ENCODE results near the gene HOXD13. TPM values are rescaled to one million over a fixed set of nuclear protein-coding genes. Genes with fewer than 3 reads are reported as not detected.

The HOXD13 gene
- total and polyA plus RNA-seq, 9 donors, result 0.05 to 0.45 (median 0.10) TPM; not detected in 3

DNA sequence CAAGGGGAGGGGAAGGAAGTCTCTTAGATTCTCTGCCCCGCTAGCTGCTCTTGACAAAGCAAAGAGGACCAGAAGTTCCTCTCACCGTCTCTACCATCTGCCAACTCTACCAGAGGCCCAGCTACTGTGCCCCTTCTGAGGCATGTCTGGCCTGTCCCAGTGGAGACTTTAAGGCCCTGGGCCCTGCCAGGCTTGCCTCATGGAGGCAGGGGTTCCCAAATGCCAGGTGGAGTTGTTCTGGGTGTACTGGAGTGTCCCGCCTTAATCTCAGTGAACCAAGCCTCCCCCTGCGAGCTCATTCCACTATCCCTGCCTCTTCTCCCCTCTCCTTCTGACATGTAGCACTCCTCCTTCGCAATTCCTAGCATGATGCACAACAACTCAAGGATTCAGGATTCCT is 9.3 kb downstream of the HOXD13 start:
- H3K4me3 ChIP-seq (ENCODE audit: low read length), result no peak overlapping the region
- WGBS (ENCODE audit: insufficient coverage), result 78% methylated on average over 2 of the region's 5 CpGs
- H3K27ac ChIP-seq (ENCODE audit: low read length), result no peak overlapping the region
- no peaks in the 10 kb centered on the region for H3K9me3 ChIP-seq (replicated peaks; ENCODE audit: control insufficient read depth, low read depth, low read length)
- no peak for DNase-seq
- H3K4me1 ChIP-seq (ENCODE audit: control insufficient read depth, insufficient read depth, low read length), result peaks cover 42% of the 10 kb centered on the region
- peaks cover 99% of the 10 kb centered on the region for H3K27me3 ChIP-seq (ENCODE audit: control insufficient read depth, insufficient read depth, low read length)
- no peaks in the 10 kb centered on the region for H3K36me3 ChIP-seq (ENCODE audit: control insufficient read depth, insufficient read depth, low read length)

DNA sequence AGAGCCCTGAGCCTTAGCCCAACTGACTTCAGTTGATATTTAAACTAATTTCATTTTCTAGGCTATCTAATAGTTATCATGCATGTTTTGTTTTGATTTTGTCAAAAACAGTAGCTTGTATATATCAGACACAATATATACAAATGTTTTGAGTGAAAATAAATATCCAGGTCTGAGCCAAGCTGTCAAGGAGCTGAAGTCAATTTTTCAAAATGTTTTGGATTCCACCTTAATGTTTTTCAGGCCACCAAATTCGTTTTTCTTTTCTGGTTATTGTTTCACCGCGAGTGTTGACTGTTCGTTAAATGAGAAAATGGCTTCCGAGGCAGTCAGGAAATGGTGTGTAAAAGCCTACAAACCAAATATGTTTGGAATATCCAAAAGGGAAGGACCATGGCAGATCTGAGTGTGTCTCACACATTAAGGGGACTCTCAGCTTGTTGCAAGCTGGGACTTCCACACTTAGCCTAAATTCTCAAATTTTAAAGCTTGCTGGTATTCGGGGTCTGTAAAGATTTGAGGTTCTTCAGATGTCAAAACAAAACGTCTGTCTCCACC is 9.9 kb downstream of the HOXD13 start:
- H3K36me3 ChIP-seq (ENCODE audit: control insufficient read depth, insufficient read depth, low read length), result no peaks in the 10 kb centered on the region
- no peak for DNase-seq
- H3K4me3 ChIP-seq (ENCODE audit: low read length), result no peak overlapping the region
- H3K9me3 ChIP-seq (replicated peaks; ENCODE audit: control insufficient read depth, low read depth, low read length), result no peaks in the 10 kb centered on the region
- H3K27me3 ChIP-seq (ENCODE audit: control insufficient read depth, insufficient read depth, low read length), result peaks cover 99% of the 10 kb centered on the region
- no peak overlapping the region for H3K27ac ChIP-seq (ENCODE audit: low read length)
- H3K4me1 ChIP-seq (ENCODE audit: control insufficient read depth, insufficient read depth, low read length), result peaks cover 40% of the 10 kb centered on the region
- 70% methylated on average over 2 of the region's 7 CpGs for WGBS (ENCODE audit: insufficient coverage)

DNA sequence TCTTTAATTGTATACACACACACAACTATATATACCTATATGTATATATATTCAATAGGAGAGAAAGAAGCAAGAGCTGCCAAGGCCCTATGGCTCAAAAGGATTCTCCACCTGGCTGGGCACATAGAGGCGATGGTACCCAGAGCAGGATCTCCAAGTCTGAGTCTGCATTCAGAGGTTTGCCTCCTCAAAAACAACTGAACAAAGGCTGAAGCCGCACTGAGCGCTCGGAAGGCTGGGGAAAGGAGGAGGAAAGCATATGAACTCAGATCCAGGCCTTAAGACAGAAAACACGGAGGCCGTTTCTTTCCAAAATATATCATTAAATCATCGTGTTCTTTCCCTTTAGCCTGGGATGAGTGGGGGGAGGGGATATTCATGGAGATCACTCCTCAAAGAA is 10.7 kb downstream of the HOXD13 start:
- no CpG with 5 or more reads among the region's 7 CpGs for WGBS (ENCODE audit: insufficient coverage)
- peaks cover 96% of the 10 kb centered on the region for H3K27me3 ChIP-seq (ENCODE audit: control insufficient read depth, insufficient read depth, low read length)
- no peak overlapping the region for H3K27ac ChIP-seq (ENCODE audit: low read length)
- H3K4me1 ChIP-seq (ENCODE audit: control insufficient read depth, insufficient read depth, low read length), result peaks cover 33% of the 10 kb centered on the region
- H3K9me3 ChIP-seq (replicated peaks; ENCODE audit: control insufficient read depth, low read depth, low read length), result no peaks in the 10 kb centered on the region
- DNase-seq, result no peak
- no peaks in the 10 kb centered on the region for H3K36me3 ChIP-seq (ENCODE audit: control insufficient read depth, insufficient read depth, low read length)
- H3K4me3 ChIP-seq (ENCODE audit: low read length), result no peak overlapping the region

DNA sequence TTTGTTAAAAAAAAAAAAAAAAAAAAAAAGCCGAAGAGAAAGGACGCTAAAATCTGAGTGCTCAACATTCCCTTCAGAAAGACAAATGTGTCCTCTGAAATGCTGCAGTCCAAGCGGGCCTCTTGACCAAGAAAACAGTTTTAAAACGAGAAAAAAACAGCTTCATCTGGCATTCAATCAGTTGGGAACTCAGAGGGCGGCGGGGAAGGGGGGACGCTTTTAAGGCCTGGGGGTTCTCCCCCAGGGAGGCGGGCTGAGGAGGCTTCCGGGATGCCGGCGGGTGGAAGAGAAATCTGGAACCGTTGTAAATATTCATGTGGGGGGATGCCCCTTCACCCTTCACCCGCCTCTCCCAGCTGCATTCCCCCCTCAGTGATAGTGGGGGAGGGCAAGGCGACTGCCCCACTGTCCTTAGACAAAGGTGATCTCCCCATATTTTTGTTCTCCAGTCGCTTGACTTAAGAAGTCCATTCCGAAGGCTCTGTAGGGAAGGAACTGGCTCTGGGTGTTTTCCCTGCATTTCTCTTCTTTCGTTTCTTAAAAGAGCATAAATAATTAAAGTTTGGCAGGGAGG is 11.3 kb downstream of the HOXD13 start:
- peaks cover 96% of the 10 kb centered on the region for H3K27me3 ChIP-seq (ENCODE audit: control insufficient read depth, insufficient read depth, low read length)
- WGBS (ENCODE audit: insufficient coverage), result 20% methylated on average over 2 of the region's 17 CpGs
- no peak overlapping the region for H3K27ac ChIP-seq (ENCODE audit: low read length)
- peaks cover 34% of the 10 kb centered on the region for H3K4me1 ChIP-seq (ENCODE audit: control insufficient read depth, insufficient read depth, low read length)
- H3K4me3 ChIP-seq (ENCODE audit: low read length), result no peak overlapping the region
- no peak for DNase-seq
- H3K36me3 ChIP-seq (ENCODE audit: control insufficient read depth, insufficient read depth, low read length), result no peaks in the 10 kb centered on the region
- no peaks in the 10 kb centered on the region for H3K9me3 ChIP-seq (replicated peaks; ENCODE audit: control insufficient read depth, low read depth, low read length)

DNA sequence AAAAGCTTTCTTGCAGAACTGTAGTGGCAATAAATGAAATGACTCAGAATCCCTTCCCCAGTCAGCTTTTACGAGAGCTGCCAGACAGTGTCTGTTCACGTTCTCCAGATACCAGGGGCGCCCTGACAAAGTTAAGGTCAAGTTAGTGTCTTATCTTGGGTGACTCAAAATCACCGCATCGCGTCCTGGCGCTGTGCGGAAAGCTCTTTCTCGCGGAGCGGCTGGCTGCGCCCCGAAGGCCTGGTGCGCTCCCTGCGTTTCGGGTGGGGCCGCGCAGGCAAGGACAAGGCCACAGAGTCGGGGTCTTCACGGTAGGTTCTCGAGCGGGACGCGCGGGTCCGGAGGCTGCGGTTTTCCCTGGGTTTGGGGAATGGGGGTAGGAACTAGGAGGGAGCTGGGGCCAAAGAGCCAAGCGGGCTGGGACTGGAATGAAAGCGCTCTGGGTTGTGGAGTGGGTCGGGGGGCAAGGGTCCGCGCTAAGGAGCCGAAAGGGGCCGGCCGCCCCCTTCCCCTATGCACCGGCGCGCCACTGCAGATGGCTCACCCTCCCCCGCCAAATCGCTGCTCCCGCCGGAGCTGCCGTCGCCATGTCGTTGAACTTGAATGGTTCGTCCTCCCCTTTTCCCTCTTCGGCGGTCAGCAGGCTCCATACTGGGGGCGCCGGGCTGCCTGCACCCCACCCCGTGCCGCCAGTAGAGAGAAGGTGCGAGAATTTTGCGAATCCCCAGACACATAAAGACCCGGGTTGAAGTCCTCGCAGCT is 12.0 kb downstream of the HOXD13 start:
- DNase-seq, result no peak
- 3% methylated on average over 45 of the region's 56 CpGs for WGBS (ENCODE audit: insufficient coverage)
- no peaks in the 10 kb centered on the region for H3K9me3 ChIP-seq (replicated peaks; ENCODE audit: control insufficient read depth, low read depth, low read length)
- H3K36me3 ChIP-seq (ENCODE audit: control insufficient read depth, insufficient read depth, low read length), result no peaks in the 10 kb centered on the region
- peaks cover 37% of the 10 kb centered on the region for H3K4me1 ChIP-seq (ENCODE audit: control insufficient read depth, insufficient read depth, low read length)
- peak overlapping the region; percentile 35 for H3K27ac ChIP-seq (ENCODE audit: low read length)
- peak overlapping the region; percentile 3 for H3K4me3 ChIP-seq (ENCODE audit: low read length)
- H3K27me3 ChIP-seq (ENCODE audit: control insufficient read depth, insufficient read depth, low read length), result peaks cover 96% of the 10 kb centered on the region

DNA sequence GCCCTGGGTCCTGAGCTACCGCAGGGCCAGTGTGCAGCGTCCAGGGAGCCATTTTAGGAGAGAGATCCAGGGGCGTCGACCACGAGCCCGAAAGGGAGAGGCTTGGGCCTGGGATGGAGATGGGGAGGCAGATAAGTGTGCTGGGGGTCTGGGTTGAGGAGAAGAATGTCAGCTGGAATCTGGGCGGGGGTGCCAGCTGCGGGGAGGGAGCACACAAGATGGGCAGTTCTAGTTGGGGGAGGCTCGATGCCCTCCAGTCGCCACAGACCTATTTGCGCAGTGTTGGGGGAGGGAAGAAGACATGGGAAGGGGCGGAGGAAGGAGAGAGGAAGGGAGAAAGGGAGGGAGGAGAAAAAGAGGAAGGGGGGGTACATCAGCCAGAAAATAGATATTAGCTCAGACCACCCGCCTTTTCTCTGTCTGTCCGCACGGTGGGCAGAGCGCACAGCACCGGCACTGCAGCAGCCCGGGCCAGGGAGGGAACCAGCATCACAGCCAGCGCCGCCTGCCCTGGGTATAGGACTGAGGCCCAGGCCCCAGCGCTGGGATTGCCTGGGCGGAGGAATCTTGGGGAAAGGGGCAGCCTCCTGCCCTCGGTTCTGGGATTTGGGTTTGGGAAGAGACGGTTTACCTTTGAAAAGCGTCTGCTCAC is 12.7 kb downstream of the HOXD13 start:
- Histone ChIP-seq H3K27ac (ENCODE audit: low read length) (peak overlapping the region; percentile 35), H3K4me1 (ENCODE audit: control insufficient read depth, insufficient read depth, low read length) (peaks cover 32% of the 10 kb centered on the region), H3K27me3 (ENCODE audit: control insufficient read depth, insufficient read depth, low read length) (peaks cover 96% of the 10 kb centered on the region), H3K36me3 (ENCODE audit: control insufficient read depth, insufficient read depth, low read length) (no peaks in the 10 kb centered on the region), H3K9me3 (replicated peaks; ENCODE audit: control insufficient read depth, low read depth, low read length) (no peaks in the 10 kb centered on the region), H3K4me3 (ENCODE audit: low read length) (peak overlapping the region; percentile 3)
- 17% methylated on average over 24 of the region's 25 CpGs for WGBS (ENCODE audit: insufficient coverage)
- DNase-seq, result no peak

DNA sequence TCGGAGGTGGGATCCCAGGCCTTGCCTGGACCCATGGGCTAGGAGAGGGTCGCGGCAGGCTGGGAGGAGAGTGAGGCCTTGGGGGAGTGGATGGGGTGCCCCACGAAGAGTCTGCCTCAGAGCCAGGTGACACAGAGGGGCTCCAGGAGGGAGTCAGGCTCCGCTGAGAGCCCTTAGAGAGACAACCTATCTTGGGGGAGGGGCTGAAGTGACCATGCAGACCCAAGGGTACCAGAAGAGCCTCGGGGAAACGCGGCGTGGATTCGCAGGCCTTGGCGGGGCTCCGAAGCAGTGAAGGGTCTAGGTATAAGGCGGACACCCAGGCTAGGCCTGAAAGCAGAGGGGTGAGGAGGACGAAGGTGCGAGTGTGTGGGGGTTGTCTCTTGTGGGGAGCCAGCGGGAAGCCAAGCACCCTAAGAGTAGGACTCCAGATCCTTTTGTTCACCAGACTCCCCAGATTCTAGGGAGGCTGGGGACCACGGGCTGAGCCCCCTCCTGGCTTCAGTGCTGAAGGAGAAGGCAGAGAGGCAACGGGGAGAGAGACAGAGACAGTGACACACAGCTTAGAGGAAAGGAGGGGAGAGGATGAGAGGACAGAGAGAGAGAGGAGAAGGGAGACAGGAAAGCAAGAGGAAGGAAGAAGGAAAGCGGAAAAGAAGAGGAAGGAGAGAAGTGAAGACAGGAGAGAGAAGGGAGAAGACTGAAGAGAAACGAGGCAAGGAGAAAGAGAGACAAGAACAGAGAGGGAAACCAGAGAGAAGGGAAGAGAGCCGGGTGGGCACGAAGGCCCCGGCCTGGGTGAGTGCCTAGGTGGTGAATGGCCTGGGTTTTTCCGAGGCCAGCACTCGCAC is 13.4 kb downstream of the HOXD13 start:
- 15% methylated on average over 20 of the region's 25 CpGs for WGBS (ENCODE audit: insufficient coverage)
- no peak for DNase-seq
- H3K36me3 ChIP-seq (ENCODE audit: control insufficient read depth, insufficient read depth, low read length), result no peaks in the 10 kb centered on the region
- peak overlapping the region; percentile 13 for H3K27ac ChIP-seq (ENCODE audit: low read length)
- no peaks in the 10 kb centered on the region for H3K9me3 ChIP-seq (replicated peaks; ENCODE audit: control insufficient read depth, low read depth, low read length)
- H3K4me3 ChIP-seq (ENCODE audit: low read length), result no peak overlapping the region
- peaks cover 94% of the 10 kb centered on the region for H3K27me3 ChIP-seq (ENCODE audit: control insufficient read depth, insufficient read depth, low read length)
- peaks cover 27% of the 10 kb centered on the region for H3K4me1 ChIP-seq (ENCODE audit: control insufficient read depth, insufficient read depth, low read length)

DNA sequence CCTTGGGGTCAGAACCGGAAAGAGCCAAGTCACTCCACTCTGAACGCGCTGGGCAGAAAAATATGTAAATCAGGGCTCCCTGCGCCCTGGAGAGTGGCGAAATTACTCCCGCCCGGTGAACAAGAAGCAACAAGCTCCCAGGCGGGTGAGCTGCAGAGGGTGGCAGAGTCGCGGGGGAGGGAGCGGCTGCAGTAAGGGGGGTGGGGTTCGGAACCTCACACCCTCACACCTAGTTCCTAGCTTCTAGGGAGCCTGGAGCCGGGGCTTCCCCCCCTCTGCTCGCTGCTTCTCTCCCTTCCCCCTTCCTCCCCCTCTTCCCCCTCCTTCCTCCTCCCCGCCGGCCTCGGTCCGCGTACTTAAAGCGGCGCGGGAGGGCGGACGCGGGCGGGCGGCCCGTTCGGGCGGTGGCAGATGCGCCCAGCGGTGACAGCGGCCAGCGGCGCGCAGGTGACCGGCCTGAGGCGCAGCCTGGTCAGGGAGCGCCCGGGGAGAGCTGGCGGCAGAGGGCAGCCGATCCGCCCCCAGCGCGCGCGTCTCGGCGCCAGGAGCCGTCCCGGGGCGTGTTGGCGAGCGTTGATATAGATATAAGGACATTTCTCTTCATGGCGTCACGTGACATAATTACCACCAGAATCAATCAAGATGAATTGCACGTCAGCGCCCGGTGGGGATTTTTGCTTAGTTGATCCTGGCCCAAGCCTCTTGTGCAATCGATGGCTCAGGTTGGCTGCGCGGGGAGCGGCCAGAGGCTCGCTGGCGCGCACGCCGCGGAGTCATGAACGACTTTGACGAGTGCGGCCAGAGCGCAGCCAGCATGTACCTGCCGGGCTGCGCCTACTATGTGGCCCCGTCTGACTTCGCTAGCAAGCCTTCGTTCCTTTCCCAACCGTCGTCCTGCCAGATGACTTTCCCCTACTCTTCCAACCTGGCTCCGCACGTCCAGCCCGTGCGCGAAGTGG is 14.3 kb downstream of the HOXD13 start, which contains the start of gene HOXD11:
Gene HOXD11 (plus strand): TSS at position 700 of the 959 bp plus-strand sequence. CDS start 76 bp downstream, at position 776.
- Histone ChIP-seq H3K9me3 (replicated peaks; ENCODE audit: control insufficient read depth, low read depth, low read length) (no peaks in the 10 kb centered on the region), H3K4me3 (ENCODE audit: low read length) (peak within 1 kb of the TSS; percentile 26), H3K27ac (ENCODE audit: low read length) (no peak within 1 kb of the TSS), H3K27me3 (ENCODE audit: control insufficient read depth, insufficient read depth, low read length) (peaks cover 93% of the 10 kb centered on the region), H3K4me1 (ENCODE audit: control insufficient read depth, insufficient read depth, low read length) (peaks cover 27% of the 10 kb centered on the region), H3K36me3 (ENCODE audit: control insufficient read depth, insufficient read depth, low read length) (no peaks in the 10 kb centered on the region)
- under 1% methylated on average over 60 of the region's 85 CpGs for WGBS (ENCODE audit: insufficient coverage)
- DNase-seq, result no peak

DNA sequence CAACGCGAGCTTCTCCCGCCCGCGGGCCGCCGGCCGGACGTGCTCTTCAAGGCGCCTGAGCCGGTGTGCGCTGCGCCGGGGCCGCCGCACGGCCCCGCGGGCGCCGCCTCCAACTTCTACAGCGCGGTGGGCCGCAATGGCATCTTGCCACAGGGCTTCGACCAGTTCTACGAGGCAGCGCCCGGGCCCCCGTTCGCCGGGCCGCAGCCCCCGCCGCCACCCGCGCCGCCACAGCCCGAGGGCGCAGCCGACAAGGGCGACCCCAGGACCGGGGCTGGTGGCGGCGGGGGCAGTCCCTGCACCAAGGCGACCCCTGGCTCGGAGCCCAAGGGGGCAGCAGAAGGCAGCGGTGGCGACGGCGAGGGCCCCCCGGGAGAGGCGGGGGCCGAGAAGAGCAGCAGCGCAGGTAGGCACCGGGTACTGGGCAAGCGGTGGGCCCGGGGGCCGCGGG is 15.2 kb downstream of the HOXD13 start:
- no peak for DNase-seq
- peaks cover 33% of the 10 kb centered on the region for H3K4me1 ChIP-seq (ENCODE audit: control insufficient read depth, insufficient read depth, low read length)
- H3K9me3 ChIP-seq (replicated peaks; ENCODE audit: control insufficient read depth, low read depth, low read length), result no peaks in the 10 kb centered on the region
- H3K4me3 ChIP-seq (ENCODE audit: low read length), result no peak overlapping the region
- under 1% methylated on average over 44 of the region's 59 CpGs for WGBS (ENCODE audit: insufficient coverage)
- no peaks in the 10 kb centered on the region for H3K36me3 ChIP-seq (ENCODE audit: control insufficient read depth, insufficient read depth, low read length)
- peaks cover 93% of the 10 kb centered on the region for H3K27me3 ChIP-seq (ENCODE audit: control insufficient read depth, insufficient read depth, low read length)
- no peak overlapping the region for H3K27ac ChIP-seq (ENCODE audit: low read length)

Measured in muscle of leg (tissue), 11 donors.